Endothelial cell of umbilical vein (primary cell): ENCODE measurements around the gene C3orf62. TPM values are rescaled to one million over a fixed set of nuclear protein-coding genes. Genes with fewer than 3 reads are reported as not detected.

Source experiments
- BruUV-seq: library from RNA; stranded (reverse); fragments of 400-500 nt; replicated peaks from 2 replicates; lab custom pipeline; 2021; lab: Mats Ljungman, UMichigan
- CTCF ChIA-PET: fragments of 300-600, 350-600 bp; sonication (Branson Sonifier 250); formaldehyde crosslinking; loops from one replicate; lab custom pipeline; 2021; ENCODE audit warnings: antibody characterized with exemption, inconsistent platforms; lab: Charles Lee
- POLR2A ChIA-PET: fragments of 300-600, 350-600 bp; sonication (Branson Sonifier 250); formaldehyde crosslinking; loops from one replicate; lab custom pipeline; 2021; ENCODE audit warnings: antibody characterized with exemption, inconsistent platforms; lab: Charles Lee
- DNase-seq: peaks from one replicate; pipeline ENCODE4 v3.0.0-alpha.2; 2011; ENCODE audit warnings: low read depth, low spot score
- FAIRE-seq: peaks from 2 replicates; lab custom pipeline; 2011; peaks lifted over from hg19 to GRCh38; lab: Jason Lieb, UNC
- H2AFZ ChIP-seq: 2 replicates; pipeline ENCODE4 v1.6.0; 2012; ENCODE audit warnings: low read depth, low read length, control low read depth, inconsistent platforms
- H3K27ac ChIP-seq: 2 replicates; pipeline ENCODE4 v1.5.1; 2011; ENCODE audit warnings: low read depth, mild to moderate bottlenecking, control low read depth, low read length, moderate library complexity; ENCODE audit not compliant: insufficient read depth
- H3K27me3 ChIP-seq, 2 experiments: 2 replicates each; pipeline versions ENCODE4 v1.6.0 to v1.6.1; 2011; ENCODE audit warnings: low read length in 2 of 2, mixed read lengths in 1 of 2; ENCODE audit not compliant: control insufficient read depth in 2 of 2, insufficient read depth in 2 of 2
- H3K36me3 ChIP-seq, 2 experiments: 2 replicates in 1 of 2; 3 replicates in 1 of 2; pipeline ENCODE4 v1.5.1; 2011; ENCODE audit warnings: low read length in 2 of 2, mild to moderate bottlenecking in 1 of 2, moderate library complexity in 1 of 2; ENCODE audit not compliant: control insufficient read depth in 2 of 2, insufficient read depth in 2 of 2; ENCODE audit errors: extremely low read depth in 1 of 2
- H3K4me1 ChIP-seq: 3 replicates; pipeline ENCODE4 v1.5.1; 2011; ENCODE audit warnings: mild to moderate bottlenecking, low read length; ENCODE audit not compliant: control insufficient read depth, insufficient read depth; ENCODE audit errors: extremely low read depth
- H3K4me2 ChIP-seq: 2 replicates; pipeline ENCODE4 v1.6.1; 2011; ENCODE audit warnings: low read length, control low read depth, mixed read lengths; ENCODE audit not compliant: insufficient read depth
- H3K4me3 ChIP-seq, 3 experiments: fragments of 200-600 bp in 1 of 3; sonication (generic), shearing (Covaris generic) in 1 of 3; replicated peaks in 1 of 3; 2 replicates each; pipeline ENCODE4 v1.5.1; 2011 to 2016; ENCODE audit warnings: control low read depth in 3 of 3, low read length in 3 of 3, mild to moderate bottlenecking in 2 of 3, inconsistent platforms in 1 of 3, low read depth in 1 of 3, moderate library complexity in 1 of 3; ENCODE audit not compliant: insufficient read depth in 1 of 3
- H3K79me2 ChIP-seq: 2 replicates; pipeline ENCODE4 v1.6.0; 2012; ENCODE audit warnings: low read length, inconsistent platforms; ENCODE audit not compliant: control insufficient read depth, insufficient read depth
- H3K9ac ChIP-seq: replicated peaks from 2 replicates; pipeline ENCODE3; 2011; ENCODE audit warnings: low read length, control low read depth; ENCODE audit not compliant: insufficient read depth; ENCODE audit errors: extremely low read depth
- H3K9me1 ChIP-seq: replicated peaks from 3 replicates; pipeline ENCODE4 v1.6.0; 2011; ENCODE audit warnings: mild to moderate bottlenecking, low read length; ENCODE audit not compliant: control insufficient read depth, insufficient read depth; ENCODE audit errors: extremely low read depth
- H3K9me3 ChIP-seq: replicated peaks from 2 replicates; pipeline ENCODE4 v1.5.1; 2012; ENCODE audit warnings: low read length, inconsistent platforms; ENCODE audit not compliant: control insufficient read depth, insufficient read depth
- H4K20me1 ChIP-seq: replicated peaks from 2 replicates; pipeline ENCODE3; 2011; ENCODE audit warnings: mild to moderate bottlenecking, low read length; ENCODE audit not compliant: control insufficient read depth, insufficient read depth; ENCODE audit errors: extremely low read depth
- CTCF ChIP-seq, 2 donors: IDR thresholded peaks; 1 replicate in 1 of 2; 2 replicates in 1 of 2; pipeline ENCODE4 v1.5.1; 2011; ENCODE audit warnings: low read length in 2 of 2, mild to moderate bottlenecking in 2 of 2, moderate library complexity in 2 of 2, control low read depth in 1 of 2, inconsistent platforms in 1 of 2, low read depth in 1 of 2; ENCODE audit not compliant: insufficient read depth in 1 of 2; ENCODE audit errors: extremely low read depth in 1 of 2
- EZH2 ChIP-seq: IDR thresholded peaks from 2 replicates; pipeline ENCODE4 v1.6.1; 2012; ENCODE audit warnings: borderline replicate concordance, low read depth, mild to moderate bottlenecking, moderate library complexity, low read length, inconsistent platforms; ENCODE audit not compliant: severe bottlenecking
- FOS ChIP-seq: IDR thresholded peaks from 2 replicates; pipeline ENCODE4 v1.6.1; 2011; ENCODE audit warnings: mild to moderate bottlenecking, low read length, moderate library complexity, borderline replicate concordance; ENCODE audit not compliant: insufficient read depth
- GATA2 ChIP-seq: IDR thresholded peaks from 2 replicates; pipeline ENCODE4 v1.7.0; 2011; ENCODE audit warnings: low read depth, mild to moderate bottlenecking, moderate library complexity, mixed read lengths, low read length; ENCODE audit not compliant: insufficient read length, insufficient read depth
- JUN ChIP-seq: IDR thresholded peaks from 2 replicates; pipeline ENCODE4 v1.6.1; 2011; ENCODE audit warnings: borderline replicate concordance, low read depth; ENCODE audit not compliant: insufficient read length, insufficient read depth
- MAX ChIP-seq: IDR thresholded peaks from 2 replicates; pipeline ENCODE4 v1.6.1; 2011; ENCODE audit not compliant: insufficient read depth, insufficient read length
- MYC ChIP-seq: IDR thresholded peaks from one replicate; pipeline ENCODE4 v1.6.1; 2011; ENCODE audit warnings: mild to moderate bottlenecking, low read depth, low read length
- POLR2A ChIP-seq: IDR thresholded peaks from 2 replicates; pipeline ENCODE4 v1.6.1; 2012; ENCODE audit warnings: low read depth, mild to moderate bottlenecking, control low read depth, low read length
- POLR2AphosphoS5 ChIP-seq: IDR thresholded peaks from 2 replicates; pipeline ENCODE4 v1.6.1; 2012; ENCODE audit warnings: low read depth, mild to moderate bottlenecking, control low read depth, low read length, moderate library complexity; ENCODE audit not compliant: insufficient read depth
- dilution Hi-C: fragments of 300-500 bp; cut with MboI; formaldehyde crosslinking; loops from one replicate; pipeline ENCODE4 v1.15.0; 2019; ENCODE audit warnings: low sequenced_read_pairs; ENCODE audit not compliant: extremely low pct_ligation_motif_present
- intact Hi-C: fragments of 100-400 bp; cut with micrococcal nuclease; formaldehyde crosslinking; loops from one replicate; pipeline ENCODE4 v1.10.0; 2022
- polyA plus RNA-seq, 4 experiments: library from polyadenylated mRNA; depleted of rRNA in 3 of 4; stranded (reverse) in 3 of 4; unstranded in 1 of 4; fragments of >200 nt; gene quantifications; 2 replicates each; pipeline versions ENCODE4 v1.2.1 to v1.2.3, GENCODE V29; 2011 to 2012; ENCODE audit warnings: missing spikeins in 1 of 4
- total RNA-seq: library from RNA; stranded (reverse); gene quantifications from 2 replicates; pipeline ENCODE4 v1.2.3, GENCODE V29; 2021

The C3orf62 gene
- total and polyA plus RNA-seq, 2 donors (not counting 3 experiments of a cell fraction or from before 2014, with no cell fraction given) = 2.8 to 5.6 TPM

DNA sequence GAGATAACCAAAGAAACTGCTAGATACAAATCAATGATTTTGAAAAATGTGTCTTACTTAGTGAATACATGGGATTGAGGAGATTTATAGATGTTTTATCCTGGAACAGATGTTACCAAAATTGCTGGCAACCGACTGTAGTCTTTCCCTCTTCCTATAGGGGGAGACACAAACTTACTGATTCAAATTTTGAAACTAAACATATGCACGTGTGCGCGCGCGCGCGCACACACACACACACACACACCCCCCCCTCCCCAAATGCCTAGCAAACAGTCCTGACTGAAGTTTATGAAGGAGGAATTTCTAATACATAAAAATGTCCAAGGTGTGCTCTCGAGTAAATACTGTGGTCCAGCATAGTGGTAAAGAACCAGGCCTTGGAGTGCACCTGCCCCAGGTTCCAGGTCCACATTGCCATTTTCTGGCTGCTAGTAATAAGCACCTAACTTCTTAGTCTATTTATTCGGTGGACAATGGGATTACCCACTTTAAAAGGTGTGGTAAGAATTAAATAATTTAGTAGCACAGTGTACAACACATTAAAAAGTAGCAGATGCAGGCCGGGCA, 18.5 kb upstream of the C3orf62 start:
- no peaks in the 10 kb centered on the region for H4K20me1 ChIP-seq
- CTCF ChIA-PET = interaction anchor here (2.6 kb wide), 1 partner anchor 153 kb away, joined by 29 read pairs; no protein-coding TSS in a partner anchor
- no peak overlapping the region for H3K9ac ChIP-seq
- no TSS peak for BruUV-seq
- no peaks in the 10 kb centered on the region for H3K9me1 ChIP-seq
- H3K27ac ChIP-seq = no peak overlapping the region
- intact Hi-C loops = loop anchor here (1.0 kb wide), 1 partner anchor 154 kb away; no protein-coding TSS in a partner anchor
- no peaks in the 10 kb centered on the region for H3K27me3 ChIP-seq
- no peak overlapping the region for H2AFZ ChIP-seq
- FAIRE-seq (peak; percentile 88), DNase-seq (peak; percentile 55)
- H3K4me1 ChIP-seq = peaks cover 8% of the 10 kb centered on the region
- H3K79me2 ChIP-seq = no peaks in the 10 kb centered on the region
- no peak overlapping the region for H3K4me3 ChIP-seq
- peaks cover 20 to 46% of the 10 kb centered on the region in 2 experiments for H3K36me3 ChIP-seq
- no peak overlapping the region for H3K4me2 ChIP-seq
- POLR2A ChIA-PET = no interaction called here
- no peaks in the 10 kb centered on the region for H3K9me3 ChIP-seq
- peak; percentile 50 to 52 for TF ChIP-seq CTCF (IDR thresholded peaks at IDR 0.05; ENCODE audit: extremely low read depth in 1 of 2, insufficient read depth in 1 of 2, low read depth in 1 of 2, low read length in 2 of 2)
- TF ChIP-seq MAX = no peak
- dilution Hi-C loops = no loop called here

DNA sequence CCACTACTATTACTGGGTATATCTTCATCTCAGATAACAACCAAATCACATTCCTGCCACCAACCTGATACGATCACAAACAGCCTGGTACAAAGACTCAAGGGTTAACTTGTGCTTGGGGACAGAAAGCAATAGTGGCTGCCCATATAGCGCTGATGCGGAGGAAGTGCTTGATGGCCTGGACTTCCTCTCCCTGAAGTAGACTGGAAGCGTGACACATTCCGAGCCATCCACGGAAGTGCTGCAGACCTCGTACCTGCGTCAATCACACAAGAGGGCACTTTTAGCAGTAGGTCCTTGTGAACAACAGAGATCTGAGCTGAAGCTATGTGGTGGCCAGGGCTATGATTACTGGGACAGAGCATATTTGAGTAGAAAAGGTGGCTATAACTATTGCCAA, 17.3 kb upstream of the C3orf62 start:
- dilution Hi-C loops = no loop called here

More for the DNA sequence above, 17.3 kb upstream of the C3orf62 start:
- no peak overlapping the region for H3K9ac ChIP-seq
- no peaks in the 10 kb centered on the region for H3K27me3 ChIP-seq
- H3K4me3 ChIP-seq = no peak overlapping the region
- no TSS peak for BruUV-seq
- H3K4me2 ChIP-seq = peak overlapping the region; percentile 18
- H3K4me1 ChIP-seq = peaks cover 8% of the 10 kb centered on the region
- H2AFZ ChIP-seq = no peak overlapping the region
- FAIRE-seq = peak; percentile 96
- ChIA-PET POLR2A (no interaction called here), CTCF (interaction anchor here (1.0 to 1.9 kb wide), 3 partner anchors 15 to 156 kb away, joined by 4 to 31 read pairs (median 15); partner anchors contain the start of gene KLHDC8B)
- H3K79me2 ChIP-seq = no peaks in the 10 kb centered on the region
- no peaks in the 10 kb centered on the region for H3K9me1 ChIP-seq
- intact Hi-C loops = loop anchor here (1.0 kb wide), 1 partner anchor 123 kb away; the partner anchor contains the start of gene KLHDC8B
- peaks cover 14 to 44% of the 10 kb centered on the region in 2 experiments for H3K36me3 ChIP-seq
- peak; percentile 20 for TF ChIP-seq POLR2AphosphoS5
- no peak for TF ChIP-seq EZH2
- no peak for TF ChIP-seq MYC
- no peak for TF ChIP-seq FOS
- no peak for TF ChIP-seq POLR2A
- peak; percentile 22 for TF ChIP-seq GATA2
- no peak for TF ChIP-seq CTCF (IDR thresholded peaks at IDR 0.05; ENCODE audit: extremely low read depth in 1 of 2, insufficient read depth in 1 of 2, low read depth in 1 of 2, low read length in 2 of 2)
- no peak for TF ChIP-seq MAX
- peak; percentile 7 for TF ChIP-seq JUN
- DNase-seq = peak; percentile 50
- peak overlapping the region; percentile 56 for H3K27ac ChIP-seq
- H3K9me3 ChIP-seq = no peaks in the 10 kb centered on the region
- H4K20me1 ChIP-seq = no peaks in the 10 kb centered on the region
